ENCODE measurements around the gene ACSL6.

DNA sequence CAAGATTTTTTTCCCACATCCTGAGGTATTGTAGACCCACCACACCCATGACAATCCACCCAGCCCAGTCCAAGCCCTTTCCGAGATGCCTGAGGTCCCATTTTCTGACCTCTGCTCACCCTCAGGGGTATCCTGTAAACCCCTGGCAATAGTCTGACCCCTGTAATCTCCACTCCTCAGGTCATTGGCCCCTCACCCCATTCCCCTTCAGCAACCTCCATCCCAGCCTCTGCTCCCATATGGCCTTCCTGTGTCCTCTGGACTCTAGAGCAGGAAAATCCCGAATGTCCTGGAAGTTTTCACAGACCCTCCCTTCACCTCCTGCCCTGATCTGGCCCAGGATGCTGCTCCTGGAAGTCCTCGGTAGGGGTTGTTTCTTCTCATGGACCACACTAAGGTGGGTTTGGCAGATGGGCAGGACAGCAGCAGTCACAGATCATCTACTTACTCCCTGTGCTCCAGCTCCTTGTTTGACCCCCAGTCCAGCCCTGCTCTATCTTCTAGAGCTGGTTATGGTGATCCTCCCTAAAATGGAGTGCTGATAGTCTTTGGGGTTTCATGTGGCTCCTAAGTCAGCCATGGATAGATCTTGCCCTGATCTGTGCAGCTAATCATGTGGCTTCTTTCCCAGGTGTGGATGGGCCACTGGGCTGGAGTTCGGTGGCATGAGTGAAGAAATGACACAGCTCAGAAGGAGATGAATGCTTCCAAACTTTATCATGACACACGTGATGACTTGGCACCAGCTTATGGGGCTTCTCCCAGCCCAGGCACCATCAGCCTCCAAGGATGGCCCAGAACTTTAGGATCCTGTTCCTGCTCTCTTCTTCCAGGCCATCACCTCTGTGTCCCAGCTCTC, 12.0 kb upstream of the ACSL6 start:
- no peak for TF ChIP-seq CTCF (IDR thresholded peaks at IDR 0.05)
- TF ChIP-seq POLR2A (IDR thresholded peaks at IDR 0.05) = no peak
